ENCODE data around the gene VPS26B. TPM values are rescaled to one million over a fixed set of nuclear protein-coding genes. Genes with fewer than 3 reads are reported as not detected.

Gene VPS26B
- total RNA-seq, 1 experiment from 2014 or later, result 29.3 TPM

DNA sequence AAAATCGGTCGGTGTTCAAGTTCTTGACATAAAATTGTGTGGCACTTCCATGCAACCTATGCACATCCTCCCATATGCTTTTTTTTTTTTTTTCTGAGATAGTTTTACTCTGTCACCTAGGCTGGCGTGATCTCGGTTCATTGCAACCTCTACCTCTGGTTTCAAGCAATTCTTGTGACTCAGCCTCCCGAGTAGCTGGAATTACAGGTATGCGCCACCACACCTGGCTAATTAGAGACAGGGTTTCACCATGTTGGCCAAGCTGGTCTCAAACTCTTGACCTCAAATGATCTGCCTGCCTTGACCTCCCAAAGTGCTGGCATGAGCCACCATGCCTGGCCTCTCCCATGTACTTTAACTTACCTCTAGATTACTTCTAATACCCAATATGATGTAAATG lies 66.7 kb downstream of the VPS26B start:
- Mint-ChIP-seq H3K27me3 (ENCODE audit: low read depth) (no peaks in the 10 kb centered on the region), H3K36me3 (peaks cover 62% of the 10 kb centered on the region), H3K4me3 (no peak overlapping the region), H3K9me3 (peaks cover 4% of the 10 kb centered on the region; the same call in 1 of the 2 replicates), H3K27ac (peak overlapping the region; percentile 72; the same call in 1 of the 2 replicates), H3K4me1 (peaks cover 20% of the 10 kb centered on the region)
- no peak for DNase-seq (ENCODE audit: low spot score)
- ATAC-seq, result no peak
- ChIA-PET CTCF (interaction anchor here (0.7 kb wide), 1 partner anchor 9 kb away, joined by 3 read pairs; no protein-coding TSS in a partner anchor), POLR2A (no interaction called here)
- no peak for TF ChIP-seq NR3C1 (CRISPR knock-in tag; conservative IDR thresholded peaks at IDR 0.05; ENCODE audit: low read depth)
- no peak for TF ChIP-seq AFF4 (CRISPR knock-in tag; IDR thresholded peaks at IDR 0.05; ENCODE audit: borderline replicate concordance)
- TF ChIP-seq ZNF232 (CRISPR knock-in tag; IDR thresholded peaks at IDR 0.05), result no peak
- TF ChIP-seq, protein P1, sequence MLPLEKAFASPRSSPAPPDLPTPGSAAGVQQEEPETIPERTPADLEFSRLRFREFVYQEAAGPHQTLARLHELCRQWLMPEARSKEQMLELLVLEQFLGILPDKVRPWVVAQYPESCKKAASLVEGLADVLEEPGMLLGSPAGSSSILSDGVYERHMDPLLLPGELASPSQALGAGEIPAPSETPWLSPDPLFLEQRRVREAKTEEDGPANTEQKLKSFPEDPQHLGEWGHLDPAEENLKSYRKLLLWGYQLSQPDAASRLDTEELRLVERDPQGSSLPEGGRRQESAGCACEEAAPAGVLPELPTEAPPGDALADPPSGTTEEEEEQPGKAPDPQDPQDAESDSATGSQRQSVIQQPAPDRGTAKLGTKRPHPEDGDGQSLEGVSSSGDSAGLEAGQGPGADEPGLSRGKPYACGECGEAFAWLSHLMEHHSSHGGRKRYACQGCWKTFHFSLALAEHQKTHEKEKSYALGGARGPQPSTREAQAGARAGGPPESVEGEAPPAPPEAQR (CRISPR knock-in tag; IDR thresholded peaks at IDR 0.05), result no peak
- no peak for TF ChIP-seq SP1 (CRISPR knock-in tag; conservative IDR thresholded peaks at IDR 0.05)
- TF ChIP-seq ZNF121 (CRISPR knock-in tag; IDR thresholded peaks at IDR 0.05), result no peak
- TF ChIP-seq FOXP1 (CRISPR knock-in tag; IDR thresholded peaks at IDR 0.05; ENCODE audit: borderline replicate concordance), result no peak
- TF ChIP-seq E2F5 (CRISPR knock-in tag; IDR thresholded peaks at IDR 0.05), result no peak
- TF ChIP-seq GTF2I (CRISPR knock-in tag; conservative IDR thresholded peaks at IDR 0.05), result no peak
- no peak for TF ChIP-seq IRF2 (CRISPR knock-in tag; IDR thresholded peaks at IDR 0.05; ENCODE audit: borderline replicate concordance, low read depth)
- no peak for TF ChIP-seq KAT7 (CRISPR knock-in tag; IDR thresholded peaks at IDR 0.05; ENCODE audit: borderline replicate concordance)

- DNase-seq (ENCODE audit: low spot score) (no peak), ATAC-seq (no peak)
- no peaks in the 10 kb centered on the region for H3K27me3 Mint-ChIP-seq (ENCODE audit: low read depth)
- no peak overlapping the region for H3K4me3 Mint-ChIP-seq
- POLR2A ChIA-PET, result no interaction called here
- H3K4me1 Mint-ChIP-seq, result peaks cover 17% of the 10 kb centered on the region
- CTCF ChIA-PET, result no interaction called here
- peaks cover 60% of the 10 kb centered on the region for H3K36me3 Mint-ChIP-seq
- H3K27ac Mint-ChIP-seq, result peak overlapping the region; percentile 84
- peaks cover 4% of the 10 kb centered on the region; the same call in 1 of the 2 replicates for H3K9me3 Mint-ChIP-seq
- no peak for TF ChIP-seq MXD4 (CRISPR knock-in tag; IDR thresholded peaks at IDR 0.05; ENCODE audit: borderline replicate concordance)
- TF ChIP-seq, protein P2, sequence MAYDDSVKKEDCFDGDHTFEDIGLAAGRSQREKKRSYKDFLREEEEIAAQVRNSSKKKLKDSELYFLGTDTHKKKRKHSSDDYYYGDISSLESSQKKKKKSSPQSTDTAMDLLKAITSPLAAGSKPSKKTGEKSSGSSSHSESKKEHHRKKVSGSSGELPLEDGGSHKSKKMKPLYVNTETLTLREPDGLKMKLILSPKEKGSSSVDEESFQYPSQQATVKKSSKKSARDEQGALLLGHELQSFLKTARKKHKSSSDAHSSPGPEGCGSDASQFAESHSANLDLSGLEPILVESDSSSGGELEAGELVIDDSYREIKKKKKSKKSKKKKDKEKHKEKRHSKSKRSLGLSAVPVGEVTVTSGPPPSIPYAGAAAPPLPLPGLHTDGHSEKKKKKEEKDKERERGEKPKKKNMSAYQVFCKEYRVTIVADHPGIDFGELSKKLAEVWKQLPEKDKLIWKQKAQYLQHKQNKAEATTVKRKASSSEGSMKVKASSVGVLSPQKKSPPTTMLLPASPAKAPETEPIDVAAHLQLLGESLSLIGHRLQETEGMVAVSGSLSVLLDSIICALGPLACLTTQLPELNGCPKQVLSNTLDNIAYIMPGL (CRISPR knock-in tag; IDR thresholded peaks at IDR 0.05), result no peak
- no peak for TF ChIP-seq ATF6 (CRISPR knock-in tag; IDR thresholded peaks at IDR 0.05)
- TF ChIP-seq ZNF671 (CRISPR knock-in tag; IDR thresholded peaks at IDR 0.05), result no peak
- no peak for TF ChIP-seq RORB (CRISPR knock-in tag; IDR thresholded peaks at IDR 0.05)
- no peak for TF ChIP-seq GRHL2 (CRISPR knock-in tag; IDR thresholded peaks at IDR 0.05; ENCODE audit: insufficient replicate concordance, severe bottlenecking)
- TF ChIP-seq ZBTB21 (CRISPR knock-in tag; IDR thresholded peaks at IDR 0.05; ENCODE audit: borderline replicate concordance), result no peak
- TF ChIP-seq PRDM15 (CRISPR knock-in tag; IDR thresholded peaks at IDR 0.05), result no peak
- TF ChIP-seq, protein P3, sequence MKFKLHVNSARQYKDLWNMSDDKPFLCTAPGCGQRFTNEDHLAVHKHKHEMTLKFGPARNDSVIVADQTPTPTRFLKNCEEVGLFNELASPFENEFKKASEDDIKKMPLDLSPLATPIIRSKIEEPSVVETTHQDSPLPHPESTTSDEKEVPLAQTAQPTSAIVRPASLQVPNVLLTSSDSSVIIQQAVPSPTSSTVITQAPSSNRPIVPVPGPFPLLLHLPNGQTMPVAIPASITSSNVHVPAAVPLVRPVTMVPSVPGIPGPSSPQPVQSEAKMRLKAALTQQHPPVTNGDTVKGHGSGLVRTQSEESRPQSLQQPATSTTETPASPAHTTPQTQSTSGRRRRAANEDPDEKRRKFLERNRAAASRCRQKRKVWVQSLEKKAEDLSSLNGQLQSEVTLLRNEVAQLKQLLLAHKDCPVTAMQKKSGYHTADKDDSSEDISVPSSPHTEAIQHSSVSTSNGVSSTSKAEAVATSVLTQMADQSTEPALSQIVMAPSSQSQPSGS (CRISPR knock-in tag; IDR thresholded peaks at IDR 0.05; ENCODE audit: borderline replicate concordance, low read depth), result no peak
- no peak for TF ChIP-seq GTF2I (CRISPR knock-in tag; conservative IDR thresholded peaks at IDR 0.05)
- TF ChIP-seq HMGA2 (CRISPR knock-in tag; IDR thresholded peaks at IDR 0.05), result no peak
Measured at GRCh38 chr11:134292661-134293060, 68.2 kb downstream of the VPS26B start.
